K562 (cell line): ENCODE data around the gene LRRC59. TPM values are rescaled to one million over a fixed set of nuclear protein-coding genes. Genes with fewer than 3 reads are reported as not detected.
A peak's percentile ranks its signal among the peaks of the same experiment; 100 is the strongest.

Experiments
- CCNT2 ChIP-seq: IDR thresholded peaks from 2 replicates; pipeline ENCODE4 v1.6.1; 2011; ENCODE audit warnings: borderline replicate concordance, low read depth, mild to moderate bottlenecking, moderate library complexity, mixed read lengths, low read length; ENCODE audit not compliant: insufficient read length; ENCODE audit errors: extremely low read depth
- CHAMP1 ChIP-seq: fragments of 450-650 bp; IDR thresholded peaks from 2 replicates; pipeline ENCODE4 v1.6.1; 2016; ENCODE audit warnings: mild to moderate bottlenecking
- CREB3 ChIP-seq: fragments of 450-650 bp; conservative IDR thresholded peaks from 2 replicates; pipeline ENCODE4 v1.6.1; 2016; ENCODE audit warnings: missing genetic modification characterization, low read depth, mild to moderate bottlenecking, missing compliant biosample characterization, moderate library complexity
- NCOA2 ChIP-seq, 2 experiments: fragments of 450-650 bp; IDR thresholded peaks; 2 replicates each; pipeline ENCODE4 v1.6.1; 2018; ENCODE audit warnings: mild to moderate bottlenecking in 2 of 2, moderate library complexity in 1 of 2; ENCODE audit not compliant: partially characterized antibody in 2 of 2
- NFRKB ChIP-seq: fragments of 450-650 bp; IDR thresholded peaks from 2 replicates; pipeline ENCODE4 v1.6.1; 2016; ENCODE audit warnings: low read depth
- NR2C2 ChIP-seq, 2 experiments: fragments of 200-800 bp in 1 of 2; sonication (Bioruptor generic) in 1 of 2; sonication (generic) in 1 of 2; formaldehyde crosslinking in 1 of 2; IDR thresholded peaks; 2 replicates each; pipeline versions ENCODE4 v1.6.1 to v1.8.0; 2016 to 2022; ENCODE audit warnings: mild to moderate bottlenecking in 1 of 2, missing compliant biosample characterization in 1 of 2, missing genetic modification characterization in 1 of 2, missing genetic modification reagents in 1 of 2
- PHB ChIP-seq: fragments of 250-450 bp; sonication (Bioruptor Pico); IDR thresholded peaks from 2 replicates; pipeline ENCODE4 v1.5.0; 2021
- PPARD ChIP-seq: fragments of 250-450 bp; sonication (Bioruptor Pico); IDR thresholded peaks from 2 replicates; pipeline ENCODE4 v1.8.0; 2022; ENCODE audit warnings: inconsistent platforms, mild to moderate bottlenecking, moderate library complexity
- SRSF3 ChIP-seq: fragments of 200-400 bp; formaldehyde crosslinking; IDR thresholded peaks from 2 replicates; pipeline ENCODE4 v1.6.1; 2016; ENCODE audit warnings: mild to moderate bottlenecking, low read length, moderate library complexity; ENCODE audit not compliant: insufficient read depth
- TEAD2 ChIP-seq: fragments of 450-650 bp; IDR thresholded peaks from 2 replicates; pipeline ENCODE4 v1.6.1; 2016; ENCODE audit warnings: missing genetic modification characterization, control low read depth, missing compliant biosample characterization
- WHSC1 ChIP-seq: IDR thresholded peaks from one replicate; pipeline ENCODE4 v1.6.1; 2012; ENCODE audit warnings: low read length, control low read depth, inconsistent platforms
- ZBTB12 ChIP-seq: fragments of 250-450 bp; sonication (Bioruptor Pico); IDR thresholded peaks from 2 replicates; pipeline ENCODE4 v1.4.0; 2020
- ZNF395 ChIP-seq: fragments of 200-800 bp; sonication (Bioruptor generic); IDR thresholded peaks from 2 replicates; pipeline ENCODE4 v1.6.1; 2017; ENCODE audit warnings: missing genetic modification characterization, missing compliant biosample characterization
- ZNF584 ChIP-seq: fragments of 200-800 bp; sonication (Bioruptor generic); IDR thresholded peaks from 2 replicates; pipeline ENCODE4 v1.6.1; 2016; ENCODE audit warnings: low read depth, mild to moderate bottlenecking, missing genetic modification characterization, missing compliant biosample characterization
- ZNF592 ChIP-seq: fragments of 450-650 bp; IDR thresholded peaks from 2 replicates; pipeline ENCODE4 v1.6.1; 2017; ENCODE audit warnings: antibody characterized with exemption, mild to moderate bottlenecking
- ZSCAN32 ChIP-seq: fragments of 450-650 bp; formaldehyde crosslinking; IDR thresholded peaks from 2 replicates; pipeline ENCODE4 v1.4.0; 2020; ENCODE audit warnings: mild to moderate bottlenecking, moderate library complexity
- polyA plus RNA-seq, 8 experiments: library from polyadenylated mRNA; depleted of rRNA in 4 of 8; stranded (reverse) in 5 of 8; unstranded in 3 of 8; fragments of >200 nt; fragmentation: Nextera tagmentation in 2 of 8; fragmentation: Illumina TruSeq in 1 of 8; extraction: Ambion mirVana in 2 of 8; extraction: Trizol in 1 of 8; gene quantifications; 2 replicates each; pipeline versions ENCODE4 v1.2.1 to v1.2.3, GENCODE V29; 2011 to 2014; ENCODE audit warnings: inconsistent platforms in 1 of 8, missing spikeins in 1 of 8
- total RNA-seq, 7 experiments: library from RNA; depleted of rRNA in 6 of 7; stranded (reverse); fragments of >200 nt in 6 of 7; fragmentation: Illumina TruSeq in 2 of 7; extraction: Trizol in 2 of 7; gene quantifications; 2 replicates each; pipeline versions ENCODE4 v1.2.1 to v1.2.3, GENCODE V29; 2011 to 2021; ENCODE audit warnings: low replicate concordance in 1 of 7

LRRC59 gene
- total and polyA plus RNA-seq, 9 of the 15 experiments (the other 6 are each of a cell fraction or from before 2014, with no cell fraction given), result 27.8 to 244 (median 154) TPM

GRCh38 chr17:50396261-50397110 is 837 bp downstream of the LRRC59 start (continued):
- TF ChIP-seq CREB3 (tag) (no peak), PHB (CRISPR knock-in tag) (no peak), PPARD (CRISPR knock-in tag) (no peak), CHAMP1 (no peak), ZNF592 (no peak), WHSC1 (no peak), SRSF3 (no peak), NFRKB (no peak), ZSCAN32 (no peak), CCNT2 (no peak), ZNF395 (CRISPR knock-in tag) (no peak), ZBTB12 (no peak), ZNF584 (CRISPR knock-in tag) (0 out of 2 replicates have a peak, but pooled peaks have one; percentile 34), NR2C2 (CRISPR knock-in tag; IDR thresholded peaks at IDR 0.05) (no peak), NR2C2 (tag; IDR thresholded peaks at IDR 0.05) (no peak), NCOA2 (IDR thresholded peaks at IDR 0.05; ENCODE audit: partially characterized antibody in 2 of 2) (no peak), TEAD2 (tag) (no peak)
